HG03575 (cell line): ENCODE results near the gene SHROOM3.
"Not testable (repeated sequence)": the region's sequence is repeated elsewhere in the genome, so short reads cannot be mapped to it uniquely, and the experiment has no call there.

Experiments used
- ATAC-seq: cut with Tn5 transposase; IDR thresholded peaks from one replicate; pipeline ENCODE4 v1.9.1; 2021; ENCODE audit not compliant: unreplicated experiment, insufficient number of reproducible peaks, low FRiP score; ENCODE audit errors: extremely low read depth

SHROOM3 gene

DNA sequence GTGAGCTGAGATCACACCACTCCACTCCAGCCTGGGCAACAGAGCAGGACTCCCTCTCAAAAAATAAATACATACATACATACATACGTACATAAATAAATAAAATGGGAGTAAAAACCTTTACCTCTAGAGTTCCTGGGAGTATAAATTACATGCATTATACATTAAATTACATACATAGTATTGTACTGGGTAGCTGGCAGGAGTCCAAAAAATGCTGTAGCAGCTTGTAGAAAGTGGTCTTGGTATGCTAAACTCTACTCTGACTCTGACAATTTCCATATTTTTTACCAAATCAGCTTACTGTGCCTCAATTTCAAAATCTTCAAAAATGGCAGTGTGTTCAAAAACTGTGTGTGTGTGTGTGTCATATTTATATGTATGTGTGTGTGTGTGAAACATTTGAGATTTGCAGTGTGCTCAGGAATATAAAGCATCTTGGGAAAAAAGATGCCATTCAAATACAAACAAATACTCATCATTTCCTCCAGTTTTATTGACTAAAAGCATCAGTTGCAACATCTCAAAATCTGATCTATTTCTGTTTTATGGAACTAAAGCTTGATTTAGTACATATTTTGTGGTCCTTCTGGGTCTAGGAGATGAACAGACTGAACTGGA is 171.7 kb downstream of the SHROOM3 start:
- ATAC-seq, result no peak

- peak; percentile 96 for ATAC-seq
These were observed 172.3 kb downstream of the SHROOM3 start for GRCh38 chr4:76607266-76607799.

DNA sequence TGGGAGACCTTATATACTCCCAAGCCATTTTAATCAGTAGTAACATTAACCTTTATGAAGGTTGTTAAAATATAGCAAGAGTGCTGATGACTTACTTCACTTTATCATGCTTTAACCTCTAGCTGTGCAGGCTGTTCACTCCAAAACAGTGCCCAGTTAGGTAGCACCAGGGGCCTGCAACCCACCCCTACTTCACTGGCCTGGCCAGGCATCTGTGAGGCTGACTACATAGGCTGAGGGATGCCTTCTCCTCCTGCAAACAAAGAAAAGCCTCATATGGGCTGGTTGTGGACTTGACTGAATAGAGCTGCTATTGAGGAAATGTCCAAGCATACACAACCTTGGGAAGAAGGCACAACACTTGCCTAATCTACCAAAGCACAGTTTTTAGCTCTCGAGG is 172.8 kb downstream of the SHROOM3 start:
- ATAC-seq, result no peak

GRCh38 chr4:76608549-76608948 is 173.5 kb downstream of the SHROOM3 start:
- not testable (repeated sequence) for ATAC-seq

GRCh38 chr4:76610751-76611547 is 175.9 kb downstream of the SHROOM3 start:
- ATAC-seq, result no peak

DNA sequence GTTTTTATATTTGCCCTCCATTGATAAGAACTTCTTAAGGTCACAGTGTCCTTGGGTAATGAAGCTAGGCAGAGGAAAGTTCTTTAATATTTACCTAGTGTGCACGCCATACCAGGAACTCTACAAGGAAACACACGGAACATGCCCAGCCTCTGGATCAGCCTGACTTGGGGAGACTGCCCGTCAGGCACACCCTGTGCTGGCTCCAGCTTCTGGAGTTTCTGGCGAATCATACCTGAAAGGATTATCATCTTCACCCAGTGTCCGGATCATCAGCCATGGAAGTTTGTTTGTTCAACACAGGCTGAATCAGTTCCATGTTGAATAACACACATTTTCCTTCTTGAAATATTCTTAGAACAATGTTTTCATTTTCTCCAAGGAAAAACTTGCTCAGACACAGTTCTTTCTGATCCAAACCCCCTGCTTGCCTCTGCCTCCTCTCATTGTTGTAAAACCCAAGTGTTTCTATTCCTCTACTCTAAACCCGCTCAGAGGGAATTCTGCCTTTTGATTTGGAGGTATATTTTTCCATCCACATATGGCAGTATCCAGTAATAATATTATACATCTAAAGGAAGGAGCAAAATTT is 176.7 kb downstream of the SHROOM3 start:
- no peak for ATAC-seq

GRCh38 chr4:76614589-76614988 is 179.6 kb downstream of the SHROOM3 start:
- no peak for ATAC-seq

DNA sequence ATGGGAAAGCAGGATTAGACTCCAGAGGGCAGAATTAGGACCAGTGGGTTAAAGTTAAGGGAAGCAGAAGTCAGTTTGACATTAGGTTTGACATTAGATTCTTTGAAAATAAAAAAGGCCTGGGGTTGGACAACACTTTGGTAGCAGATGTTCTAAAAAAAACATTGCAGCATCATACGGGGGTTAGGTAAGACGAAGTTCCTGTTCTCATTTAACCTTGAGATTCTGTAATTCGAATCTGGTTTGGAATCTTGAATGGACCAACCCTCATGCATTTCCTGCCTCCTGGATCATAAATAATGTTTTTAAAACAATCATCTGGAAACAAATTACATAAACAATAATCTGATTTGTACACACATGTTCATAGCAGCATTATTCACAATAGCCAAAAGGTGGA is 181.0 kb downstream of the SHROOM3 start:
- no peak for ATAC-seq

GRCh38 chr4:76616526-76616925 is 181.5 kb downstream of the SHROOM3 start:
- no peak for ATAC-seq

DNA sequence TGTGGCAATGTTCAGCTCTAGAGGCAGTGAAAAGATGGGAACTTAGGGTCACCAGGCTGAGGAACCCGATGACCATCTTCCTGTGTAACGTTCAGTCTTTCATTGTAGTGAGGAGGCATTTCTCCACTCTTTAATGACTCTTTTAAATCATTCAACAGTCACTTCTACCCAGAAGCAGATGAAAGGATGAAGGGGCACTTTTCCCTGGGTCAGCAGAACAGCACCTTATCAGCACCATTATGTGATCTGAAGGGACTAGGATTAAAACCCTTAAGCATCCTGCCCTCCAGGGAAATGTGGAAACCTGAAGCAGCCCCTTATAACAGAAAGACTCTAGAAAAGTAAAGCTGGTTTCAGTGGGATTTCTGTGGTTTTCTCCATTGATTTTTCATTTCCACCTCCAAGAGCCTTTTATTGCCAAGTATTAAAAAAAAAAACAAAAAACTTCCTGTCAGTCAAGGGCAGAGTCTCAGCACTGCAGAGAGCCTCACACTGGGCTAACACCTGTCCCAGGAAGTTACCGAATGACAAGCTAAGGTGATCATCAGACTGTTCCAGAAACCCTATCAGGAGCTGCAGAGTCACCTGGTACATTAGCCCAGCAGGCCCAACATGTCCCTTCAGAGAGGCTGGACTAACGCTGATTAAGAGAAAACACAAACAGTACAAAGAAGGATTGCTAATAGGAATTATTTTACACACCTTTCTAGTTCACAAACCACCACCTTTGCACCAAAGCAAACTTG is 185.9 kb downstream of the SHROOM3 start:
- no peak for ATAC-seq

DNA sequence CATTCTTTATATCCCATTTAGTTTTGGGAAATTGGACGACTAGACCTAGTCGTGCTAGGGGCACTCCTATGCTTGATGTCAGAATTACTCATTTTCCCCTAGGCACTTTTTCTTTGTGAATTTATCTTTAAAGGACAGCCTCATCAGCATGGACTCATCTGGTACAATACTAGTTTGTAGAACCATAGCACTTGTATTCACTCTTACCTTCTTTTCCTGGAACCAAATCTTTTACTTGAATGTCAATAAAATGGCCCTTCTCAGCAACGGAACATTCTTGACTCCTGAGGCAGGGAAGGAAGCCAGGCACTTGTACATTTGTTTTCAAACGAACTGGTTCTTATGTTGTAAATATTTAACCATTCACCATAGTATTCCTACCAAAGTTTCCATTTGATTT is 187.1 kb downstream of the SHROOM3 start:
- no peak for ATAC-seq

- ATAC-seq, result no peak
These were observed 187.7 kb downstream of the SHROOM3 start for GRCh38 chr4:76622717-76623116.

- ATAC-seq, result no peak
These were observed 188.4 kb downstream of the SHROOM3 start for GRCh38 chr4:76623217-76624045.

DNA sequence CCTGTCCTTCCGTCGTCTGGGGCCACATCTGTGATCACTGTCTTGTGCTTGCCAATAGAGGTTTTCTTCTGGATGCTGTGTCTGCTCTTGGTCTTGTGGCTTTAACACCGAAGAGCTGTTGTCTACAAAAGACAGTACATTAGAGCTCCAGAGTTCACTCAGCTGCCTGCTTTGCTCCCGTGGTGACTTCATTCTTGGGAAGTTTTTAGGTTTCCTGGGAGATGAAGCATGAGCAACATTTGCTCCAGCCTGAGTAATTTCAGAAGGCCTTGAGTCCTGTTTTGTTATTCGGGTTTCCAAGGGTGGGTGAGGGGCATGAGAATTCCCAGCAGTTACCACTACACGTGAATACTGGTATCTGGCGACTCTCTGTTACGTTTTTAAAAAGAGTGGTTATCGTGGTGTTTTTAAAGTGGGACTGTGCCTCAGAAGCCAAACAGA is 189.2 kb downstream of the SHROOM3 start:
- no peak for ATAC-seq

DNA sequence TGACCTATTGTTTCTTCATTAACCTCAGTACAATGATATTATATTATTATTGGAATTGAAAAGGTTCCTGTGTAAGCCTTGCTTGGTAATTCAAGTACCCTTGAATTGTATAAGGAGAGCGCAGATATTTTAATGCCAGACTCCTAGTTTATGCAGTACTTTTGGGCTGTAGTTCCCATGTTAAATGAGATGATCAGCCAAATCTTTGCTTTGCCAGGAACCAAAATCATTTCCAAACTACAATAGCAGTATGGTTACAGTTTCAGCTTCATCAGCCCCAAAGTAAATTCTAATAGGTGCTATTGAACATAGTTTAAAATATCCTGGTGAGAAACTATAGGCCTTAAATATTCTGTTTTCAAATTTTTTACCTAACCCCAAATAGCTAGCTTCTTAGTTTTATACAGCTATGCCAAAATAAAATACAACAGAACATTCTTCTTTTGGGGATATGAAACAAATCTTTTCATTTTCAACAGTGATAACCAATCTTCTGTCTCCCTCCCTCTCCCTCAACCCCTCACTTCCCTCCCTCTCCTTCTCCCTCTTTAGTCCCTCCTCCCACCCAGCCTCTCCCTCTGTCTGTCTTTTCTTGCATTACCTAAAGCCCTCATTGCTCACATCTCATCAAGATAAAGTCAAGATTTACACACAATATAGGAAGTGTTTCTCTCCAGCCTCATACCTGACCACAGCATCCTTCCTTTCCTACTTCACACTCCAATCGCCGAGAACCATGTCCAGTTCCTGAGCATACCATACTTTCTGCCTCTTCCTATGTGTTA is 190.1 kb downstream of the SHROOM3 start:
- ATAC-seq, result no peak

DNA sequence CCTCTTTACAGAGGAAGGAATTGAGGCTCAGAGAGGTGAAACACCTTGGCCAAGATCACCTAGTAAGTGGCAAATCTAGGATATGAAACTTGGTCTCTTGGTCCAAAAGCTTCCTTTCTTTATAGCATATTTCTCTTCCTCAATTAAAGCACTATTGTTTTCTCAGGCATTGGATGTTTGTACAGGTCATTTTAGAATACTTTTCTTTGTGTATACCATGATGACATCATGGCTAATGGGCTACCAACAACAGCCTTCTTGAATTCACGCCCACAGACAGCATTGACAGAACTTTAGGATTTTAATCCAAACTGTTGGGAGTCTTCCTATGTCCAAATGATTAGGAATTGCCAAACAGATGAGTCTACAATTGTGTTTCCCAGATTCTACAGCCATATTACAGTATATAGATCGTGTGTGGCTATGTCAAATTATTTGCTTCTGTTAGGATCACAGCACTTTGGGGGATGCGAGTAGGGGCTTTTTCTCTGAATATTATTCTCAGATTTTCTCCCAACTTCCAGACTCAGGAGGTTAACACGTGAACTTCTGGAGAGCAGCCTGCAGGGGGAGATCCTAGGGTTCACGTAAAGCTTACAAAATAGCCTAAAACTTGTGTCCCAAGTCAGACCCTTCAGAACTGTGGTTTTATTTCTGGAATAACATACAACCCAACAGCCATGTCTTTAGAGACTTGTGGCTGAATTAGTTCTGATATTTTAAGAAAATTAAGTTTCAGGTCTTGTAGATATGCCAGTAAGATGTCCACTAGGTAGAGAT is 191.8 kb downstream of the SHROOM3 start:
- no peak for ATAC-seq

- no peak for ATAC-seq
These were observed 193.2 kb downstream of the SHROOM3 start for GRCh38 chr4:76628251-76628650.
